HG03064 (cell line): ENCODE data around the gene FMN1.

Experiments used
- ATAC-seq: cut with Tn5 transposase; IDR thresholded peaks from one replicate; pipeline ENCODE4 v1.9.1; 2021; ENCODE audit warnings: low read depth; ENCODE audit not compliant: unreplicated experiment

FMN1 gene

DNA sequence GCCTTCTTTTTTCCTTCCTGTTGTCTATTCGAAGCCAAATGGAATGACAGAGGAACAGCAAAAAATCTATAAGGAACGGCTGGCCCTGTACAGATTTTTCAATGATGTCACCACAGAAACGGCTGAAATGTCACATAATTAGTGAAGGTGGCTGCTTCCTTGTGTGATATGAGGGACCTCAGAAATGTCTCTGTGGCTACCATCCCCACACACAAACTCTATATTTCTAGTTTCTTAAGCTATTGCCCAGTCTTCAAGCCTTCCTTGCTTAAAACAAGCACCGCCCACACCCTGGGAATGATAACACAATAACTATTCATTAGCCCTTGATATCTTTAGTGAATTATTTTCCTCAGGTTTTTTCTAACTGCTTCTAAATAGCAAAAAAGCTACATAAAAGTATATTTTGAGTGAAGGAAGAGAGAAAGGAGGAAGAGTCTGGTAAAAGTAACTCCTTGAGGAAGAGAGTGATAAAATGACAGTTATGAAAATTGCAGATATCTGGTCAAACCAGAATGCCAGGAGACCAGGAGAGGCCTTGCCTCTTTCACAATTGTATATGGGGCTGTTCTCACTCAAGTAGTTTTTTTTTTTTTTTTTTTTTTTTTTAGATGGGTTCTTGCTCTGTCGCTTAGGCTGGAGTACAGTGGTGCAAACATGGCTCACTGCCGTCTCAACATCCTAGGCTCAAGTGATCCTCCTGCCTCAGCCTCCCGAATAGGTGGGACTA lies 38.7 kb downstream of the FMN1 start:
- ATAC-seq, result no peak

DNA sequence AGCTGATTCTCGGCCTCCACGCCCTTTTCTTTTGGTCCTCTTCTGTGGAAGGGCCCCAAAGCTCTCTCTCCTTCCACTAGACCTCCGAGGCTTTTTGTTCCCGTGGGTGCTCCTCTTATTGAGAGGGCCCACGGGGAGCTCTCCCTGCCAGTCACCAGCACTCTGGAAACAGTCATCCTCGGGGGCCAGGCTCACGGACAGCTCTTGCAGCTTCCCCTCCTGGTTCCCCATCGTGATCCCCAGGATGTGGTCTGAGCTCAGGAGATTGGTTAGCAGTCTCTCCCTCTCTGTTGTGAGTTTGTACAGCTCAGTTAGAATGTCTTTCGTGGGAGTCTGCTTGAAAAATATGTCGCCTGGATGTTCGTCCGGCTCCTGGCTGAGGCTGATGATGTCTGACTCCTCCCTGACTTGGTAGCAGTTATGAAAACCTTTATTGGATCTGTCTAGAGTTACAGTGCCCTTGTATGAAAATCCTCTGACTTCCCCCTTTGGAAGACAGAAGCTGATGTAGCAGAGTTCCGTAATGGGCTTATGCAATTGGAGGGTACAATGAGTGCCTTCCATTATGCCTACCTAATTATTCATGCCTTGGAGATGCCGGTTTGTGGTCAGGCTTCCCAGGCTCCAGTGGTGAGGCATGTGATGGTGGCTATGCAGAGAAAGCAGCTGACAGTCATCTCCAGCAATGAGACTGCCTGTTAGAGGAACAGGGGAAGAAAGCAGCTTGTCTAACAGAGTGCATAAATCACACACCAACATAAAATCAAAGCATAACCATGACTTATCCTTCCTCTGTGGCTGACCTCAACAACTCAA lies 40.0 kb downstream of the FMN1 start:
- no peak for ATAC-seq

- no peak for ATAC-seq
Measured at GRCh38 chr15:33153548-33153947, 41.0 kb downstream of the FMN1 start.

DNA sequence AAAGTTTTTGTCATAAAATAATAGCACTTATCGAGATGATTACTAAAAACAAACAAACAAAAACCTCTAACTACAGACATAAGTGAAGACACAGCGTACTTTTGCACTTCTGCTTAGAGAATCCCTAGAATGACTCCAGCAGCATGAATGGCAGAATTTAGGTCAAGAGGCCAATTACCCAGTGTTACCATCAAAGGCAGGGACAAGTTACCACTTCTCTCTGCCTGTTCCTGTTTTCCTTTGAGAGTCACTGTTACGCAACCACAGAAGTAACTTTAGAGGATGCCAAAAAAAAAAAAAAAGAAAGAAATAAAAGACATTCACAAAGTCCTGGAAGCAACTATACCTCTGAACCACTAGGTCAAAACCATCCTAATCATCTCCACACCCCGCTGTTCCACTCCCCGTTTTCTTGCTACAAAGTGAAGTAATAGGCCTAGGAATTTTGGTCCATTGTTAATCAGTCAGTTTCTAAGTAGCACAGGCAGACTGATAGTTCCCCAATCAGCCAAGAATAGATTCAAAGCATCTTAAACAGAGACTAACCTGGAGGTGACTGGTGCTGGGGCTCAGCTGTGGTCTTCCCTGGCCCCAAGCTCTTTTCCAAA lies 41.9 kb downstream of the FMN1 start:
- no peak for ATAC-seq

DNA sequence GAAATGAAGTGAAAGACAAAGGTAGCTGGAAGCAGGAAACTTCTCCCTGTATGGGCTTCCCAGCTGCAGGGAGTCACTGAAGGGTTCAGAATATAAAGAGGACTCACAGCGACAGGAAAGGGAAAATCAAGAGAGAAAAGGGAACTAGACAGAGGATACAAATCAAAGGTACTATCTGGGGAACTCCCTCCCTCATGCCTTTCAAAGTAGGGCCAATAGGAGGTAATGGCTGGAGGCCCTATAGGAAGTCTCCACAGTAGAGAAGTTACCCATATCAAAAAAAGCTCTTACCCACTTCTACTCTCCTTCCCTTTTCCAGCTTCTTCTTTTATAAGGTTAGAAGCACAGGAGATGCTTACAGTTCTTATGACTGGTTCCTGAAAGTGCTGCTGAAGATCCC lies 43.5 kb downstream of the FMN1 start:
- no peak for ATAC-seq

- no peak for ATAC-seq
Measured at GRCh38 chr15:33150431-33150941, 44.0 kb downstream of the FMN1 start.

GRCh38 chr15:33149919-33150318 lies 44.6 kb downstream of the FMN1 start:
- no peak for ATAC-seq

GRCh38 chr15:33148129-33148751 lies 46.3 kb downstream of the FMN1 start:
- no peak for ATAC-seq

GRCh38 chr15:33146051-33146450 lies 48.5 kb downstream of the FMN1 start:
- ATAC-seq, result no peak

DNA sequence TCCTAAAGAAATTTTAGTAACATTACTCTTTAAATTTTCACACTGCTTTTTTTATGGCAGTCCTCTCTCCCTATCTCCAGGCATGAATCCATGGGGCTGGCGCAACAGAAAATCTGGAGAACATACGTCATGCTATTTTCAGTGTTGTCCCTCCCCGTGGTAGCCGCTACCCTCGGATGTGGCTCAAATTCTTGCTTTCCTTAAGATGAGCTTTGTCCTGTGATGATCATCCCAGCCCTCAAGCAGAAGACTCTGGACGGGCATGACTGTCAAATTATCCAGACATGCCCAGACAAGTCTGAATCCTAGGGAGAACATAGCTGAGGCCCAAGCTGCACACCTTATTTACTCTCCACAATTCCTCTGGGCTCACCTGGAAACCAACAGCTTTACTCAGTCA lies 49.1 kb downstream of the FMN1 start:
- ATAC-seq, result no peak

- ATAC-seq, result no peak
Measured at GRCh38 chr15:33142708-33143107, 51.8 kb downstream of the FMN1 start.

DNA sequence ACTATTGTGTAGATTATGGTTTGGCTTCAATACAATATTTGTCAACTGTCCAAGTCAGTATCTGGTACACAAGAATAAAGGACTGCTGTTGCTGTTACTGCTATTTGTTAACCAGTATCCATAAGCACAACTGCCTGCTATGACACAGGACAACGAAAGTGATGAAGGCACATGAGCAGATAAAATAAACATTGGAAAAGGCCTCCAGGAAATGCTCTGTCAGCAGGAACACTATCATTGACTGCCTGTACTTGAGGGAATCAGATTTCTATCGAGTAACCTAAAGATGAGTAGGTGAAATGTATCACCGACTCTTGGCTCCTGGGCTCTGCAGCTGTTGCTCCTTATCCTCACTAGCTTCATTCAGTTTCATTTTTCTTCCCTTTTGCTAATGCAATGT lies 56.5 kb downstream of the FMN1 start:
- ATAC-seq, result no peak

DNA sequence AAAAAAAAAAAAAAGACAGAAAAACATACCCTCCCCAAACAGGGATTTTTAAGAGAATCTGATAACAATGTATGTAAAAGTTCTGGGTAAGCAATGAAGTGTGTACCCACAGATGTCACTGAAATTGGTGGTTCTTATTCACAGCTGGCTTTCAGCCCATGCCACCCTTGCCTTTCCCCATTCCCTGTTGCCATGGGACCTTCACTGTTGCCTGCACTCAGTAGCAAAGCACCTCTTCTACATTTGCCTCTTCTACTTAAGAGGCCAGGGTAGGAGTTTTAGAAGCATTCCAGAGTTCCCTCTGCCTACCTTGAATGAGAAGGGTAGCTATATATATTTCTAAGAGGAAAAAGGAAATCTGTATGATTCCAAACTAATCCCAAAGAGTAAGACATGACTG lies 57.4 kb downstream of the FMN1 start:
- ATAC-seq, result no peak

DNA sequence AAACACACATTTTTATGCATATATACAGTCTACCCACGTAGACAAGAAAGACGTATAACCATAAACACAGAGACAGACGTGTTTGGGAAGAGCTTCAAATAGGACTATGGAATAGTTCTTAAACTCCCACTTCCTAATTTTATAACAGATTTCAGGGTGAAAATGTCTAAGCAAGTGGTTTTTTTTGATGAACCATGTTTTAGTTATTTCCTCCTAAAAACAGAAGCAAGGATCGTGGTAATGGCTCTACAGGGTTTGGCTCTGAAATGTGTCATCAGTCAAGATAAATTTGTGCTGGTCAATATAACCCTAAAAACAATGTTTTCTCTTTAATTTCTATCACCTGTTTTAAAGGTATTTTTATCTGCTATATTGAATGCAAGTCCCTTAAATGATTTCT lies 58.2 kb downstream of the FMN1 start:
- ATAC-seq, result no peak

DNA sequence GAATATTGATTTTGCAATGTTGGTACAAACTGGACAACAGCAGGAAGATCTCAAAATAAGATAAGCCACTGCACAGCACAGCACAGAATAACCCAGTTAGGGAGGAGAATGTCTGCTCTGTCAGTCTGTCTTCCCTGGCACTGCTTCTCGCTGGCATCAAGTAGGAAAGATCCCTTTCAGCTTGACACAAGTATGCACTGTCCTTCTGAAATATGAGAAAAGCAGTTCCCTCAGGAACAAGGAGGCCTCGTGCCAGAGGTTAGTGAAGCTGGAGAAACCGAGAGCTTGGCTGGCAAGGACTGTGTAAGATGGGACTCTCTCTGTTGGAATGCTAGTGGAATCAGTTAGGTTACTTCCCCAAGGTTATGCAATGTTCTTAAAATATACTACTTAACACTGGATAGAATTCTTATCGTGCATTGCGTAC lies 59.1 kb downstream of the FMN1 start:
- no peak for ATAC-seq

DNA sequence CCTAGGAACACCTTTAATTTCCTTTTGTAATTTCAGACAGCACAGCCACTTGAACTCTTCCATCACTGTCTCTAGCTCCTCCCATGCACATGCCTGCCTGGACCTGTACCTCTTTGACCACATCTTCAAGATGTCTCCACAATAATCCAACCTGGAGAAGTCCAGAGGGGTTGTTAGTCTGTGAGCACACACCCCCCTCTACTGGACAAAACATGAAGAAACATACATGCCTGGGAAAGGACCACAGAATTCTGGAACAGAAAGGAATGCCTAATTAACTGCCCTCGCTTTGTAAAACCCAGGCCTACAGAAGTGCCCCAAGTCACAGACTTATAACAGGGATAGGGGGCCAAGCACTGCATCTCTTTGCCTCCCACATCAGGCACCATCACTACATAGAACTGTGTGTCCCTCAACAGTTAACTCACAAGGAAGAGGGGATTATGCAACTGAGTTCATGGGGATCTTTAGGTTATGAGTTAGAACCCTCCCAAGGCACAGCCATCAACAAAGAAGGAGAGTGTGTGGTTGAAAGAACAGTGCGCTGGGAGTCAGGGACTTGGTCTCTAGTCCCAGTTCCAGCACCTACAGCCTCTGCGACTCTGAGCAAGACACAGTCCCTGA lies 61.7 kb downstream of the FMN1 start:
- no peak for ATAC-seq

DNA sequence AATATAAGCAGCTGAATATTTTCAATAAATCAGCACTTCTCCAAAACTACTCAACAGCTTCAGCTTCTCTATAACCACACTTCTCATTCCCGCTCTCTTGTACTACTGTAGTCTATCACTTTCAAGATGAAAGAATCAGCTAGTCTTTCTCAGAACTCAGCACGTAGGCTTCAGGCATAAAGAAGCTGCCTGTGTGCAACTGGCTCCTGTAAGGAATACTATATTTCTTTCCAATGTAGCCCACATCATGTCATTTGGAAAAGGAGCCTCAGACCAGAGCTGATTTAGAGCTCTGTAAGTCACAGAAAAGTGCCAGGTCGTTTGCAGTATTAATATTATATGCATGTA lies 62.3 kb downstream of the FMN1 start:
- ATAC-seq, result no peak

- no peak for ATAC-seq
Measured at GRCh38 chr15:33131552-33132232, 62.8 kb downstream of the FMN1 start.

DNA sequence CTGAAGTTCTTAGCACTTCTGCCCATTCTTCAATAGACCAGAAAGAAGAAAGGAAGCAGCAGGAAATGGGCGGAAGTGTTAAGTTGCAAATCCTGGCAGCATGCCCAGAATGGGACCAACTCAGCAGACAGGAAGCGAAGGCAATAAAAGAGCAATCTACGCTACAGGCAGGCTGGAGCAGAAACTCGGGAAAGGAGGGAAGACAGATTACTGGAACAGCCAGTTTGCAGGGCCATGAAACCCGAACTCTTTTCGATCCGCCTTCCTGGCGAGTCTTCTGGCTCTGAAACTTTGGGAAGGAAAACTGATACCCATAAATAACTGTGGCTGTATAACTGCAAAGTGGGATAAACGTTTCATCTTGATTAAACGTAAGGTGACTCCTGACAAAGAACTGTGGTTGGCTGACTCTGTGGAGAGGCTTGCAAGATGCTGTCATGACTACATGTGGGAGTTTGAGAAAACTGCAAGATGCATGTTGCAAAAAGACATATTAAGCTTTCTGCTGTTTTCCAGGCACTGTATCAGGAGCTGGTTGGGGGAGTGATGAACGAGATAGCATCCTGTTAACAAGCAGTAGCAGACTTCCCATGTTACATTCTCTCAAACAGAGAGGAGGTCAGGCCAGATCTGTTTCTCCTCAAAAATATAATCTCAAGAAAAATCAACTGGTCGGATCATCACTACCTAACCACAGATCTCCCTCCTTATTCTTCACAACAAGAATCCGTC lies 67.8 kb downstream of the FMN1 start:
- no peak for ATAC-seq
